Endothelial cell of umbilical vein (primary cell): Measurements from ENCODE around the gene FOXP4.

Experiments
- EZH2 ChIP-seq: IDR thresholded peaks from 2 replicates; pipeline ENCODE4 v1.6.1; 2012; ENCODE audit warnings: borderline replicate concordance, low read depth, mild to moderate bottlenecking, moderate library complexity, low read length, inconsistent platforms; ENCODE audit not compliant: severe bottlenecking
- MYC ChIP-seq: IDR thresholded peaks from one replicate; pipeline ENCODE4 v1.6.1; 2011; ENCODE audit warnings: mild to moderate bottlenecking, low read depth, low read length
- POLR2A ChIP-seq: IDR thresholded peaks from 2 replicates; pipeline ENCODE4 v1.6.1; 2012; ENCODE audit warnings: low read depth, mild to moderate bottlenecking, control low read depth, low read length
- POLR2AphosphoS5 ChIP-seq: IDR thresholded peaks from 2 replicates; pipeline ENCODE4 v1.6.1; 2012; ENCODE audit warnings: low read depth, mild to moderate bottlenecking, control low read depth, low read length, moderate library complexity; ENCODE audit not compliant: insufficient read depth
- TF ChIP-seq, protein P1 (sequence below), 2 donors: IDR thresholded peaks; 1 replicate in 1 of 2; 2 replicates in 1 of 2; pipeline ENCODE4 v1.5.1; 2011; ENCODE audit warnings: low read length in 2 of 2, mild to moderate bottlenecking in 2 of 2, moderate library complexity in 2 of 2, control low read depth in 1 of 2, inconsistent platforms in 1 of 2, low read depth in 1 of 2; ENCODE audit not compliant: insufficient read depth in 1 of 2; ENCODE audit errors: extremely low read depth in 1 of 2
- TF ChIP-seq, protein P2 (sequence below): IDR thresholded peaks from 2 replicates; pipeline ENCODE4 v1.6.1; 2011; ENCODE audit not compliant: insufficient read depth, insufficient read length

DNA sequence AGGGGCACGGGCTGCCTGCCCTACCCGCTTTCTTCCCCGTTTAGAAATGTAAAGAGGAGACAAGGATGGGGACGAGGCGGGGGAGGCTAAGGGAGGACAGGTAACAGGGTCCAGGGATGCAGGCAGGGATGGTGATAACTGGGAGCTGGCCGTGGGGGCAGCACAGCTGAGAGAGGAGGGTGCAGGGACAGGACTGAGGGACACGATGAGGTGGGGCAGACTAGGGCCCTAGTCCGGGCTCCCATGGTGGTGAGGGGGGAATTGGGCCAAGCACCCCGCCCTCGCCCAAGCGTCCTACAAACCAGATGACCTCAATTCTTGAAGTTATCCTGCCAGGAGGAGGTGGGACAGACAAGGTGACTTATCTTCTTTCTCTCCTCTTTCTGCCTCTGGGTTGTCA is 47.7 kb downstream of the FOXP4 start:
- TF ChIP-seq, protein P1, sequence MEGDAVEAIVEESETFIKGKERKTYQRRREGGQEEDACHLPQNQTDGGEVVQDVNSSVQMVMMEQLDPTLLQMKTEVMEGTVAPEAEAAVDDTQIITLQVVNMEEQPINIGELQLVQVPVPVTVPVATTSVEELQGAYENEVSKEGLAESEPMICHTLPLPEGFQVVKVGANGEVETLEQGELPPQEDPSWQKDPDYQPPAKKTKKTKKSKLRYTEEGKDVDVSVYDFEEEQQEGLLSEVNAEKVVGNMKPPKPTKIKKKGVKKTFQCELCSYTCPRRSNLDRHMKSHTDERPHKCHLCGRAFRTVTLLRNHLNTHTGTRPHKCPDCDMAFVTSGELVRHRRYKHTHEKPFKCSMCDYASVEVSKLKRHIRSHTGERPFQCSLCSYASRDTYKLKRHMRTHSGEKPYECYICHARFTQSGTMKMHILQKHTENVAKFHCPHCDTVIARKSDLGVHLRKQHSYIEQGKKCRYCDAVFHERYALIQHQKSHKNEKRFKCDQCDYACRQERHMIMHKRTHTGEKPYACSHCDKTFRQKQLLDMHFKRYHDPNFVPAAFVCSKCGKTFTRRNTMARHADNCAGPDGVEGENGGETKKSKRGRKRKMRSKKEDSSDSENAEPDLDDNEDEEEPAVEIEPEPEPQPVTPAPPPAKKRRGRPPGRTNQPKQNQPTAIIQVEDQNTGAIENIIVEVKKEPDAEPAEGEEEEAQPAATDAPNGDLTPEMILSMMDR (IDR thresholded peaks at IDR 0.05; ENCODE audit: extremely low read depth in 1 of 2, insufficient read depth in 1 of 2, low read depth in 1 of 2, low read length in 2 of 2): no peak
- no peak for TF ChIP-seq POLR2AphosphoS5
- no peak for TF ChIP-seq MYC
- TF ChIP-seq EZH2: no peak
- no peak for TF ChIP-seq POLR2A
- TF ChIP-seq, protein P2, sequence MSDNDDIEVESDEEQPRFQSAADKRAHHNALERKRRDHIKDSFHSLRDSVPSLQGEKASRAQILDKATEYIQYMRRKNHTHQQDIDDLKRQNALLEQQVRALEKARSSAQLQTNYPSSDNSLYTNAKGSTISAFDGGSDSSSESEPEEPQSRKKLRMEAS: no peak
